OCI-LY3 (cell line): ENCODE results near the gene LZTS2.

Experiments used
- CTCF ChIP-seq: fragments of 200-600, 300-600 bp; sonication (generic); IDR thresholded peaks from 2 replicates; pipeline ENCODE4 v1.5.1; 2014; ENCODE audit warnings: antibody characterized with exemption, low read length, low read depth
- EZH2phosphoT487 ChIP-seq: fragments of 200-600 bp; shearing (Covaris generic); IDR thresholded peaks from 2 replicates; pipeline ENCODE4 v1.6.1; 2018; ENCODE audit warnings: antibody characterized with exemption, mixed run types, low read depth

- TF ChIP-seq CTCF (no peak), EZH2phosphoT487 (no peak)
Observed at GRCh38 chr10:100998183-100998990, 1.2 kb upstream of the LZTS2 start.
